NCI-H146 treated with DMSO at 0.1 percent for 48 hours (cell line): ENCODE results near the gene LITAF.
"Not testable (repeated sequence)": the region's sequence is repeated elsewhere in the genome, so short reads cannot be mapped to it uniquely, and the experiment has no call there.

Experiments
- DNase-seq: peaks from one replicate; lab custom pipeline; 2025; ENCODE audit not compliant: unreplicated experiment; lab: John Stamatoyannopoulos, UW

LITAF gene

DNA sequence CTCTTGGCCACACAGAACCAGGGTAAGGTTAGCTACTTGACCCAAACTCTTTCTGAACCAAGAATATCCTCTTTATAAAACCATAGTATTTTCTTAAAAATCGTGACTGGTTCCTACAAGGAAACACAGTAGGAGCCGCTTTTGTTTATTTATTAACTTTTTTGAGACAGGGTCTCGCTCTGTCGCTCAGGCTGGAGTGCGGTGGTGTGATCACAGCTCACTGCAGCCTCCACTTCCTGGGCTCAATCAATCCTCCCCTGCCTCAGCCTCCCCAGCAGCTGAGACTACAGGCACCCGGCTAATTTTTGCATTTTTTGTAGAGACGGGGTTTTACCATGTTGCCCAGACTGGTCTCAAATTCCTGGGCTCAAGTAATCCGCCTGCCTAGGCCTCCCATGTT is 14.7 kb upstream of the LITAF start:
- DNase-seq: no peak

DNA sequence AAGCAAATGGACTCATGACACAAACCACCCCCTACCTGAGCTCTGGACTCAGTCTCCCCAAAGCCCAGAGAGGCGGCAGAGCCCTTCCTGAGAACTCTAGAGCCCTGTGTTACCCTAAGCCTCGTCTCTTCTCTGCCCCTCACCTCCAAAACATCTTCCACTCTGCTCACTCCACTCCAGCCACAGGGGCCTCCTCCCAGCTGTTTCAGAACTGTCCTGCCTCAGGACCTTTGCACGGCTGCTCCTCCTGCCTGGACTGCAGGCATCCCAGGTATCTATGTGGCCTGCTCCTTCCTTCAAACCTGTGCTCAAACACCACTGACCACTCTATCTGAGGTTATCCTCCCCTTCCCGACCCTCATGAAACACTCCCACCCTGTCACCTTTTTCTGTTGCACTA is 12.9 kb upstream of the LITAF start:
- no peak for DNase-seq

DNA sequence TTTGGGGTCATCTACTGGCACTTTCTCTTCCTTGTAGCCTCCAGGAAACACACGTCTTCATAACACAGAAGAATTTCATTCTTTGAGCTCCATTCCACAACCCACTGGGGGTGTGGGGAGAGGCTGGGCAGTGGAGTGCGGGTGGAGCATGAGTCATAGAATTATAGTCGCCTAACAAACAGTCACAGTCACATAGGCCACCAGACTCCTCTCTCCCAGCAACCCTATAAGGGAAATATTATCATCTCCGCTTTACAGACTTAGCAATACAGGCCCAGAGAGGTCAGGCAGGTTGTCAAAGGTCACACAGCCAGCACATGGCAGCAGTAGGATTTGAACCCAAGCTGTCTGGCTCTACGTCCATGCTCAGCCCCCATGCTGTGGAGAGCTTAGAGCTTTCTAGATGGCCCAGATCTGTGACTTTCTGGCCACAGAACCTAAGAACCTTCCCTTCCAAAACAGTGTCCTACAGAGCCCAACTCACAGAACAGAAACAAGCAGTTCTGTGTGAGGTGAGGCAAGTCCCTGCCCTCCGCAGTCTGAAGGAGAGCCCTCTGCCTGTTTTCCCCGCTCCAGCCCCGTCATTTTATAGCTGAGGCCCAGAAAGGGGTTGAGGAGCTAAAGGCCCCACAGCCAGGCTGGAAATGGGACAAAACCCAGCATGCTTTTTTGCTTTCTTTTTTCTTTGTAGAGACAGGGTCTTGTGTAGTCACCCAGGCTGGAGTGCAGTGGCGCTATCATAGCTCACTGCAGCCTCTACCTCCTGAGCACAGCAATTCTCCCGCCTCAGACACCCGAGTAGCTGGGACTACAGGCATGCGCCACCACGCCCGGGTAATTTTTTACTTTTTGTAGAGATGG is 10.7 kb upstream of the LITAF start:
- no peak for DNase-seq

DNA sequence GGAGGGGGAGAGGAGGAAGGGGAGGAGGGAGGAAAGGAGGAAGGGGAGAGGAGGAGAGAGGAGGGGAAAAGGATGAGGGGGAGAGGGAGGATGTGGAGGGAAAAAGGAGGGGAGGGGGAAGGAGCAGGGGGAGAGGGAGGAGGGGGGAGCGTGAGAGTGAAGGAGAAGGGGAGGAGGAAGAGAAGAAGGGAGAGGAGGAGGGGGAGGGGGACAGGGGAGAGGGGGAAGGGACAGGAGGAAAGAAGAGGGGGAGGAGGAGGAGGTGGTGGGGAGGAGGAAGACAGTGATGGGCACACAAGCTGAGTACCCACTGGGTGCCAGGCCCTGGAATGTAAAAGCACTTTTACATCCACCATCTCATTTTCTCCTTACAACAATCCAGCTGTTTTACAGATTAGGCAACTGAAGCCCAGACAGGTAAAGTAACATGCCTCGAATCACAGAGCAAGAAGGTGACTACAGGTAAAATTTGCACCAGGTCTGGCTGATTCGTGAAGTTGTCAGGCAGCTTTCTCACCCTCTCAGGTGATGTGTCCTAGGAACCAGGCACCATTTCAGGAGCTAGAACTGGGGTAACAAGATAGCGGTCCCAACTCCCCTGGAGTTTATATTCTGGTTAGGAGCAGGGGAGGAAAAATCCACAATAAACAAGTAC is 10.0 kb upstream of the LITAF start:
- no peak for DNase-seq

DNA sequence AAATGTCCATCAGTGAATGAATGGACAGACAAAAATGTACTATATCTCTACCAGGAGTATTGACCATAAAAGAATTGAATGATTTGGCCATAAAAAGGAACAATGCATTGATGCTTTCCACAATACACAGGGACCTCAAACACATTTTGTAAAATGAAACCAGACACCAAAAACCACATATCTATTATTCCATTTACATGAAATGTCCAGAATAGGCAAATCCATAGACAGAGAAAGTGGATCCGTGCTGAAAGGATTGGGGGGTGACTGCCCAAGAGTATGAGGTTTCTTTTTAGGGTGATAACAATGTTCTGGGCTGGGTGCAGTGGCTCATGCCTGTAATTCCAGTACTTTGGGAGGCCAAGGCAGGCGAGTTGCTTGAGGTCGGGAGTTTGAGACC is 6.9 kb upstream of the LITAF start:
- DNase-seq: no peak

DNA sequence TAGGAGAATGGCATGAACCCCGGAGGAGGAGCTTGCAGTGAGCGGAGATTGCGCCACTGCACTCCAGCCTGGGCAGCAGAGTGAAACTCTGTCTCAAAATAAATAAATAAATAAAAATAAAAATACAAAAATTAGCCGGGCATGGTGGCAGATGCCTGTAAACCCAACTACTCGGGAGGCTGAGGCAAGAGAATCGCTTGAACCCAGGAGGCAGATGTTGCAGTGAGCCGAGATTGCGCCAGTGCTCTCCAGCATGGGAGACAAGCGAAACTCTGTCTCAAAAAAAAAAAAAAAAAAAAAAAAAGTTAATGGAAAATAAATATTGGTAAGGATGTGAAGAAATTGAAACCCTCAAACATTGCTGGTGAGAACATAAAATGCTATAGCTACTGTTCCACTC is 6.4 kb upstream of the LITAF start:
- not testable (repeated sequence) for DNase-seq

DNA sequence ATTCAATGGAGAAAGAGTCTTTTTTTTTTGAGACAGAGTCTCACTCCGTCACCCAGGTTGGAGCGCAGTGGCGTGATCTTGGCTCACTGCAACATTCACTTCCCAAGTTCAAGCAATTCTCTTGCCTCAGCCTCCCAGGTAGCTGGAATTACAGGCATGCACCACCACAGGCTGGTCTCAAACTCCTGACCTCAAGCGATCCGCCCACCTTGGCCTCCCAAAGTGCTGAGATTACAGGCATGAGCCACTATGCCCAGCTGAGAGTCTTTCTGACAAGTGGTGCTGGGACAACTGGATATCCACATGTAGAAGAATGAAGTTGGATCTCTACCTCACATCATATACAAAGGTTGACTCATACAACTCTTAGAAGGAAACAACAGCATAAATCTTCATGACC is 4.9 kb upstream of the LITAF start:
- not testable (repeated sequence) for DNase-seq

DNA sequence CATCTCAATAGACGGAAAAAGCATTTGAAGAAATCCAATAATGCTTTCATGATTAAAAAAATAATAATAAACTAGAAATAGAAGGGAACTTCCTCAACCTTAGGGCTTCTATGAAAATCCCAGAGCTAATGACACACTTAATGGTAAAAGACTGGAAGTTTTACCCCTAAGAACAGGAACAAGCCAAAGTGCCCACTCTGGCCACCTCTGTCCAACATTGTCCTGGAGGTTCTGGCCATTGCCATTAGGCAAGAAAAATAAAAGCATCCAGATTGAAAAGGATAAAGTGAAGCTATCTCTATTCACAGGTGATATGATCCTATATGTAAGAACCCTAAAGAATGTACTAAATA is 2.5 kb upstream of the LITAF start:
- no peak for DNase-seq

DNA sequence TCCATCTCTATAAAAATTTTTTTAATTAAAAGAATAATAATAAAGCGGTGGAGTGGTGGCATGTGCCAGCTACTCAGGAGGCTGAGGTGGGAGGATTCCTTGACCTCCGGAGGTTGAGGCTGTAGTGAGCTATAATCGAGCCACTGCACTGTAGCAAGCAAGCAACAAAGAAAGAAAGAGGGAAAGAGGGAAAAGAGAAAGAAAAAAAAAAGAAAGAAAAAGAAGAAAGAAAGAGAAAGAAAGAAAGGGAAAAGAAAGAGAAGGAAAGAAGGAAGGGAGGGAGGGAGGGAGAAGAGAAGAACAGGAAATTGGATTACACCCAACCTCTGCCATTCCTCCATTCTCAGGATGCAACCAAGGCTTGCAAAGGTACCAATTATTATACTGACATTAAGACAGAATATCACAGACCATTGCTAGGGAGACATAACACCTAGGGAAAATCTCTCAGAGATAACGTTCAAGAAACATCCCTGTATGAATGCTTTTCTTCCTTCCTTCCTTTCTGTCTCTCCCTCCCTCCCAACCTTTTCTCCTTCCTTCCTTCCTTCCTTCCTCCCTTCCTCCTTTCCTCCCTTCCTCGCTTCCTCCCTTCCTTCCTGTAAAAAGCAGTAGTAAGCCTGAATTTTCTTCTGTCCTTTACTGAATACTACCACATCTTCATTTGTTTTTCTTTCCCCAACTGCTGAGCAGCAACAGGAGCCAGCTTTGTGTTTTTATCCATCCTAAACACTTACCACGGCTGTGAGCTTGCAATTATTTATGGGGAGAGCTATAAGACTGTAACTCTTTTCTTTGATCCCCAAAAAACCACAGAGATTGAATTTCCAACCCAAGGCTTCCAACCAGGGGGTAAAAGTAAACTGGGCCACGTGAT is 1.8 kb upstream of the LITAF start:
- no peak for DNase-seq

DNA sequence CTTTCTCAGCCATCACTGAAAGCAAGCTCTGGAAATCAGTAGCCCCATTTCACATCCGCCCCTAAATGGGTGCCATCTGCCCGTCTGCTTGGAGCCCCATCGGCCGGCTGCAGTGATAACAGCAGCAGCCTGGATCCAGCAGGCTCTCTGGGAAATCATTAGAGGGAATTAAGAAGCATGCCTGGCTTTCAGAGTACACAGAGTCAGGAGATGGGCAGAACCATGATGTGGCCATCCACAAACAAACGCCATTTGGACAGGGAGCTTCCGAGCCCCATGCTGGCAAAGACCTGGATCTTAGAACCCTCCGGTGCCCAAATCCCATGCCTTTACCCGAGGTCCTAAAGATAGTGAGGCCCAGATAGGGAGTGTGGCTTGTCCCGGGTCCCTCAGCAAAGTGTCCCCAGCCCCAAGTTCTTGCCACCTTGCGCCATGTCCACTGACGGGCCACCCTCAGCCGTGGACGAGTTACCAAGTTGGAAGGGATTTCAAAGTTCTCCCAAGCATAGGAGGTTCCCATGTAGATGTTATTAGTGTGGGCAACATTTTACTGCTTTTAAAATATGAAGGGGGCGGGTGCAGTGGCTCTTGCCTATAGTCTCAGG is 1.0 kb upstream of the LITAF start:
- DNase-seq: no peak

DNA sequence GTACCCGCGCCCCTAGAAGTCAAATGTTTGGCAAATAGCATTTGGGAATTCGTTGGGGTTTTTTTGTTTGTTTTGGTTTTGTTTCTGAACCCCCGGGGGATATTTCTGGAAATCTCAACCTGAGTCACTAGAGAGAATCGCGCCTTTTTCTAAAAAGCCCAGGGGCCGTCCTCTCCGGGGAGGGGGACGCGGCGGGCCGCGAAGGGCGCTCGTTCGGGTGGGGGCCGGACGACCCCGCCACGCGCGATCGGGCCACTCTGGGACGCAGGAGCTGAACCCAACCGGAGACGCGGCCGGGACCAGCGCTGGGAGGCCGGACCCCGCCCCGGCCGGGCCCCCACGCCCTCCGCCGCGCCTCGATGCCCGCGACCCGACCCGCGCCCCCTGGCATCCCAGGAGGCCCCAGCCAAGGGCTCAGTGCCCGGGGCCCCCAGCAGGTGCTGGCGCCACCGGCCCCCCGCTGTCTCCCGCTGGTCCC is 302 bp downstream of the LITAF start:
- no peak for DNase-seq

DNA sequence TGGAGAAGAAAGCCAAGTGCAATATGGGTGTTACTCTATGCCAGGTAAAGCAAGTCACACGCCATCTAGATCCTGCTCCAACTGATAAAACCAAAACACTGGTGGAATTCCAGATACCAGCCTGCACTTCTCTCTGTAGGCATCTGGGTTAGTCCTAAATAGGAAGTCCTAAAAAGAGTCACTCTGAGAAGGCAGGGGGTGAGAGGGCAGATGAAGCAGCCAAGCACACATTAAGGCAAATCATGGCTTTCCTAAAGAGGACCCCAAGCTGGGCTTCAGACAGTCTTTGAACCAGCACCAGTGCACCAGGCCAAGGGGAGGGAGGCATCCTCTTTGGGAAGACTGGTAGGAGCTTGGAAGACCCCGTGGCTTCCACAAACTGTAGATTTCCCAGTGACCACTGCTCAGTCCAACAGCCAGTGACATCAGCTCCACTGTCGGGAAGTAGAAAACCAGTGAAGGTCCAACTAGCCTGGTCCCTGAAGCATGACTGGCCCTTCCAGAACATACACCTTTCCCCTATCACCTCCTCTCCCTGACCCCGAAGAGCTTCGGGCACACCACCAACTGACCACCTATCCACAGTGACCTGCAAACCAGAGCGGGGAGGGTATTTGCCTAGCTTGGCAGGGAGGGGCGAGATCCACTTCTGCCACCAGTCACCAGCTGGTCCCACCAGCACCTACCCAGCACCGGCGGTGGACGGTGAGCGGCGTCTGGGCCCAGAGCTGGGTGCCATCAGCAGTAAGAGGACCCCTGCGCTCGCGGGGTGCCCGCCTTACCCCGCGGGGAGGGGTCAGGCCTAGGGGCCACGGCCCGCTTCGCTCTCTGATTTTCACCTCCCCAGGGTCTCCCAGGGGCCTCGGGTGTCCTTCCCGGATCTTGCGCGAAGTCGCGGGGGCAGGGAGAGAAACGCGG is 1.0 kb downstream of the LITAF start:
- no peak for DNase-seq

DNA sequence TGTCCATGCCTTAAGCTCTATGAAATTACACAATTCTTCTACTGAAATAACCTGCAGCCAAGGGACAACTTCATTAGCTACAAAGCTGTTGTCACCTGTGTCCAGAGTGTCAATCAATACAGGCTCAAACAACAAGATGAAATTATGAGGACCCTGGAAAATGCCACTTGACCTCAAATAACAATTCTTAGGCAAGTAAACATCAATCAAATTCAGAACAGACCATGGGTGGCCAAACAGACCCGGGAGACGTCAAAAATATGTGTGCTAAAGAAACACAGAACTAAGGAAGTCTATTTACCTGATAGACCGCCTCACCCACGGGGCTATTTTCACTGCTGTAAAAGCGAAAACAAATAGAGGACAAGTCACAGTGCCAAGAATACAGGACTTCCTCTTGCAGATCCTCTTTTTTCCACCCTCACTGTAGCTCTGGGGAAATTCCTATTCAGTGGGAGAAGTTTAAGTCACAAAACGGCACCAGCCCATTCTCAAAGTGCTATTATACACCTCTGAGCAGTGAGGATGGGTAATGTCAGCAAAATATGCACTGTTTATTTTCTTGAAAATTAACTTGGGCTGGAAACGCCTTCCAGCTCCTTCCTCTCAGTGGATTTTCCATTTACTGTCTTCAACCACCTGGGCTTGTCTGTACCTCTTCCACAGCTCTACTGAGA is 2.7 kb downstream of the LITAF start:
- DNase-seq: peak; percentile 55

DNA sequence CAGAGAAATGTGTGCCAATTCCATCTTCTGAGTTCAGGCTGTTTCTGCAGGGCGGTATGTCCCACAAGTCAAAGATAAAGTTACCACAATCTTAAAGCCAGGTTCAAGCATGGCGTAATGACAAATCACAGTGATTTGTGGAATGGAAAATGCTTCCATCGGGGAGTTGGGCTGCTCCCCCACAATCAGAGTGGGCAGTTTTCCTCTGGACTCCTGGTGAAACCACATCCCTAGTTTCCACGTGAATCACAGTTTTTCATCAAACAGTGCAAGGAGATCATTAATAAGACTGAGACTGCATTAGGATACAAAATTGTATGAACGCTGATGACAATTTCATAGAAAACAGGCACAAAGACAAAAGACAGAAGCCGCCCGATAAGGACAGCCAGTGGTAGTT is 3.6 kb downstream of the LITAF start:
- no peak for DNase-seq

DNA sequence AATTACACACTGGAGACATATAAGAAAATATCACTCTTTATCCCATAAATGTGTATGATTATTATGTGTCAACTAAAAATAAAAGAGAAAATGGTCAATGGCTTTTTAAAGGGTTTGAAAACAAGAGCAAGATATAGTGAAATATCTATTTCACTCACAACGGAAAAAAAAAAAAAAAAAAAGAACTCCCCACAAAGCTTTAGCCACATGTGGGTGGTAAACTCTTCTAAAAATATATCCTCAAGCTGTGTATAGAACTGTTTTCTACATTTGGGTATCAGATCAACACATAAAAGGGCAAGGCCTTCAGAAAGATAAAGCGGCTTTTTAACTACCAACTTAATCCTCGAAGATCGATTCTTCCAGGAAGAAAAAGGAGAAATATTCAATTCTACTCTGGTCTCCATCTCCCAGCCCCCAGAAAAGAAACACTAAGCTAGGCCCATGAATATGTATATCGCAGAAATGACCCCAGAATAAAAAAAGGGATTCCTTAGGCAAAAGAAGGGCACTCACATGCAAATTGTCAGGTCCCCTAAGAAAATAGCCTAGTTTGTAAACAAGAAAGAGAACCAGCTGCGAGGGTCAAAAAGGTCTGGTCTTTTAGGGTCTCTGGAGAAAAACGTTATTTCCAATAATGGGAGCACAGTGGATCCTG is 4.4 kb downstream of the LITAF start:
- DNase-seq: no peak

DNA sequence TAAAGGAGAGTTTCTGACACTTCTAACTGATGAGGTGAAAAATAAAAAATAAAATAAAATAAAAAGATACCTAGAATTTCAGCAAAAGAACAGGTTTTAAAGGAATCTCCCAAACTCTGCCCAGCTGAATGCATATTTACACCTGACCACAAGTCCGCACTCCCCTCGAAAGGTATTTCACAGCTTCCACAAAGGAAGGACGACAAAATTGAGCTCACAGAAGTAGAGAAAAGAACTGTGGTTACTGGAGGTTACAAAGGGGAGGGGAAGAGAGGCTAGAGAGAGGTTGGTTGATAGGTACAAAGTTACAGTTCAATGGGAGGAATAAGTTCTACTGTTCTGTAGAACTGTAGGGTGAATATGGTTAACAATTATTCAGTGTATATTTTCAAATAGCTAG is 5.0 kb downstream of the LITAF start:
- no peak for DNase-seq

DNA sequence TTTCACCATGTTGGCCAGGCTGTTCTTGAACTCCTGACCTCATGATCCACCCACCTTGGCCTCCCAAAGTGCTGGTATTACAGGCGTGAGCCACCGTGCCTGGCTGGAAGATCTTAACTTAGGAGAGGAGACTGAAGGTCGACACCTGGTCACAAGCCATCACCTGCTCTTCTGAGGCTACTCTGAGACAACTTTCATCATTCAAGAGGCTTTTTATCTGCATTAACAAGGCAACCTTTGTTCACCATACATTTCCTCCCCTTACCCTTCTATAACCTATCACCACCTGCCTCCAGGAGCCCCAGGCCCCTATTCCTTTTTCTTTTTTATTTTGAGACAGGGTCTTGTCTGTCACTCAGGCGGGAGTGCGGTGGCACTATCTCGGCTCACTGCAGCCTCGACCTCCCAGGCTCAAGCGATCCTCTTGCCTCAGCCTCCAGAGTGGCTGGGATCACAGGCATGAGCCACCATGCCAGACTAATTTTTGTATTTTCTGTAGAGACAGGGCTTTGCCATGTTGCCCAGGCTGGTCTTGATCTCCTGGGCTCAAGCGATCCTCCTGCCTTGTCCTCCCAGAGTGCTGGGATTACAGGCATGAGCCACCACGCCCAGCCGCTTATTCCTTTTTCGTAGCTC is 6.2 kb downstream of the LITAF start:
- no peak for DNase-seq

DNA sequence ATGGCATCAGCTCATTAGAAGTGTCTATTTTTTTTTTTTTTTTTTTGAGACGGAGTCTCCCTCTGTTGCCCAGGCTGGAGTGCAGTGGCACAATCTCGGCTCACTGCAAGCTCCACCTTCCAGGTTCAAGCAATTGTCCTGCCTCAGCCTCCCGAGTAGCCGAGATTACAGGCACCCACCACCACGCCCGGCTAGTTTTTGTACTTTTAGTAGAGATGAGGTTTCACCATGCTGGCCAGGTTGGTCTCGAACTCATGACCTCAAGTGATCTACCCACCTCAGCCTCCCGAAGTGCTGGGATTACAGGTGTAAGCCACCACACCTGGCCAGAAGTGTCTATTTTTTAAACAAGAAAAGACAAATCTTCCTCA is 9.4 kb downstream of the LITAF start:
- not testable (repeated sequence) for DNase-seq
